ENCODE measurements around the gene SCN2A.

The SCN2A gene

GRCh38 chr2:165273176-165273575 is 34.0 kb downstream of the SCN2A start:
- DNase-seq (ENCODE audit: extremely low read depth, low read depth) = no peak
- no peak overlapping the region for H3K4me3 ChIP-seq (replicated peaks; ENCODE audit: low read depth, low read length)
- TF ChIP-seq, protein P1, sequence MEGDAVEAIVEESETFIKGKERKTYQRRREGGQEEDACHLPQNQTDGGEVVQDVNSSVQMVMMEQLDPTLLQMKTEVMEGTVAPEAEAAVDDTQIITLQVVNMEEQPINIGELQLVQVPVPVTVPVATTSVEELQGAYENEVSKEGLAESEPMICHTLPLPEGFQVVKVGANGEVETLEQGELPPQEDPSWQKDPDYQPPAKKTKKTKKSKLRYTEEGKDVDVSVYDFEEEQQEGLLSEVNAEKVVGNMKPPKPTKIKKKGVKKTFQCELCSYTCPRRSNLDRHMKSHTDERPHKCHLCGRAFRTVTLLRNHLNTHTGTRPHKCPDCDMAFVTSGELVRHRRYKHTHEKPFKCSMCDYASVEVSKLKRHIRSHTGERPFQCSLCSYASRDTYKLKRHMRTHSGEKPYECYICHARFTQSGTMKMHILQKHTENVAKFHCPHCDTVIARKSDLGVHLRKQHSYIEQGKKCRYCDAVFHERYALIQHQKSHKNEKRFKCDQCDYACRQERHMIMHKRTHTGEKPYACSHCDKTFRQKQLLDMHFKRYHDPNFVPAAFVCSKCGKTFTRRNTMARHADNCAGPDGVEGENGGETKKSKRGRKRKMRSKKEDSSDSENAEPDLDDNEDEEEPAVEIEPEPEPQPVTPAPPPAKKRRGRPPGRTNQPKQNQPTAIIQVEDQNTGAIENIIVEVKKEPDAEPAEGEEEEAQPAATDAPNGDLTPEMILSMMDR (IDR thresholded peaks at IDR 0.05; ENCODE audit: low read depth, low read length, missing control alignments) = no peak

DNA sequence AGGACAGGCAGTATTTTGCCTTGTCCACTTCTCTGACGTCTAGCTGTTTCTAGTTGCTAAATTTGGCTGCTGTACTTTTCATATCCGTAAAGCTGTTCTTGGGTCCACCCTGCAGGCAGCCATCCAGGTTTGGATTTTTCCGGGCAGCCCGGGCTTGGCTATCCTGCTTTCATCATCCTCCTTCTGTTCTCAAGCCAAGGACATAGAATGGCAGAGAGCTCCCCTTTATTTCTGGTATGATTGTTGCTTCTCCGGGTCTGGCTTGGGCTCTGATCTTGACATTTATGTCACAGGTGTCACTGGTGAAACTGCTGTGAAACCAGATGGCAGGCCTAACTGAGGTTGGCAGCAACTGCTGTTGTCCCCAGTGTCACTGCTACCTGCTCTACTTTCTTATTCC is 35.5 kb downstream of the SCN2A start:
- no peak for DNase-seq (ENCODE audit: extremely low read depth, low read depth)
- H3K4me3 ChIP-seq (replicated peaks; ENCODE audit: low read depth, low read length) = no peak overlapping the region
- TF ChIP-seq, protein P1 (IDR thresholded peaks at IDR 0.05; ENCODE audit: low read depth, low read length, missing control alignments) = no peak

DNA sequence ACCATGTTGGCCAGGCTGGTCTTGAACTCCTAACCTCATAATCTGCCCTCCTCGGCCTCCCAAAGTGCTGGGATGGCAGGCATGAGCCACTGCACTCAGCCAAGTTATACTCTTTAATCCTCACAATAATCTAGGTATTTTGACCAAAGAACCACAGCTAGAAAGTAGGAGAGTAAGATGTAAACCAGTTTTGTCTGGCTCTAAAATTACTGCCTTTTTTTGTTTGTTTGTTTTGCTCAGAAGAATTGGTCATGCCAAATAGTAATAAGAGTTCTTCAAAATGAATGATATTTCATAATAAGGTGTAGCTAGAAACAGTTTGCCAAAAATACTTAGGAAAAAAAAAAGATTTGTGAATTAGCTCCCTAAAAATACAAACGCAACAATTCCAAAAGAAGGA is 36.7 kb downstream of the SCN2A start:
- H3K4me3 ChIP-seq (replicated peaks; ENCODE audit: low read depth, low read length) = no peak overlapping the region
- DNase-seq (ENCODE audit: extremely low read depth, low read depth) = no peak
- TF ChIP-seq, protein P1 (IDR thresholded peaks at IDR 0.05; ENCODE audit: low read depth, low read length, missing control alignments) = no peak

DNA sequence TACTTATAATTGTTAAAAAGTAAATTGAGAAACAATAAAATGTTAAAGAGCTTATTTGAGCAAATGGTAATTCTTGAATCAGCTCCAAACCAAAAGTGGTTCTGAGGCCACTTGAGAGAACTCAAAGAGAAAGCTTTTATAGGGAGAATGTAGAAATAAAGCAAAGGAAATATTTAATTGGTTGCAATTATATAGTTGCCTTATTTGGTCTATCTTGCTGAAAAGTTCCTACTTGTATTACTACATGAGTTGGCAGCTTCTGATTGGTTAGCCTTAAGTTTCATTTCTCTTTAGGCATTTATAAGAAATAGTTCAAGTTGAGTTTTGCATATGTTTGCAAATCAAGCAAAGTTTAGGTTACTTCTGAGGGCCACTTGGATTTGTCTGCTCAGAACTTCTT is 38.1 kb downstream of the SCN2A start:
- DNase-seq (ENCODE audit: extremely low read depth, low read depth) = peak; percentile 2
- TF ChIP-seq, protein P1 (IDR thresholded peaks at IDR 0.05; ENCODE audit: low read depth, low read length, missing control alignments) = no peak
- H3K4me3 ChIP-seq (replicated peaks; ENCODE audit: low read depth, low read length) = no peak overlapping the region

GRCh38 chr2:165277860-165278656 is 38.8 kb downstream of the SCN2A start:
- TF ChIP-seq, protein P1 (IDR thresholded peaks at IDR 0.05; ENCODE audit: low read depth, low read length, missing control alignments) = no peak

GRCh38 chr2:165280356-165280755 is 41.1 kb downstream of the SCN2A start:
- TF ChIP-seq, protein P1 (IDR thresholded peaks at IDR 0.05; ENCODE audit: low read depth, low read length, missing control alignments) = no peak

More at GRCh38 chr2:165277860-165278656, 38.8 kb downstream of the SCN2A start:
- DNase-seq (ENCODE audit: extremely low read depth, low read depth) = no peak
- H3K4me3 ChIP-seq (replicated peaks; ENCODE audit: low read depth, low read length) = no peak overlapping the region

More at GRCh38 chr2:165280356-165280755, 41.1 kb downstream of the SCN2A start:
- no peak overlapping the region for H3K4me3 ChIP-seq (replicated peaks; ENCODE audit: low read depth, low read length)
- no peak for DNase-seq (ENCODE audit: extremely low read depth, low read depth)
